ENCODE measurements around the gene RELL1. TPM values are rescaled to one million over a fixed set of nuclear protein-coding genes. Genes with fewer than 3 reads are reported as not detected.
A peak's percentile ranks its signal among the peaks of the same experiment; 100 is the strongest.

RELL1 gene
- 10 to 100 TPM in 1 of 4 donors, 1 to 10 TPM in 2, under 1 TPM in 1; 0.89 to 23.1 (median 4.2) TPM for polyA plus RNA-seq
- long read RNA-seq, donor 1, transcript RELL1-202 (7 exons, 1,350 nt), result major isoform, 5 of 5 reads
- long read RNA-seq, donor 1, partial matches to known transcripts, result 0 of 5 reads
- long read RNA-seq, donor 1, other reads (novel, unspliced or antisense), result 0 of 5 reads
- long read RNA-seq, donor 2, transcript RELL1-202 (7 exons, 1,350 nt), result major isoform, 5 of 5 reads
- long read RNA-seq, donor 2, partial matches to known transcripts, result 0 of 5 reads
- long read RNA-seq, donor 2, other reads (novel, unspliced or antisense), result 0 of 5 reads
- long read RNA-seq, donor 3, partial matches to known transcripts, result 0 of 4 reads
- long read RNA-seq, donor 3, other reads (novel, unspliced or antisense), result 0 of 4 reads
- long read RNA-seq, donor 4, result 0 reads
- long read RNA-seq, donor 5, partial matches to known transcripts, result 16 of 16 reads
- long read RNA-seq, donor 5, other reads (novel, unspliced or antisense), result 0 of 16 reads
- long read RNA-seq, donor 6, partial matches to known transcripts, result 0 of 3 reads
- long read RNA-seq, donor 6, other reads (novel, unspliced or antisense), result 0 of 3 reads
- long read RNA-seq, donor 7, result 0 reads
- long read RNA-seq, donor 8, partial matches to known transcripts, result 0 of 1 reads
- long read RNA-seq, donor 8, other reads (novel, unspliced or antisense), result 0 of 1 reads
- long read RNA-seq, donor 9, result 0 reads
- long read RNA-seq, donor 10, partial matches to known transcripts, result 0 of 2 reads
- long read RNA-seq, donor 10, other reads (novel, unspliced or antisense), result 0 of 2 reads

GRCh38 chr4:37686373-37687193 is at the start of gene RELL1:
TSS of gene RELL1 (minus strand) at chr4:37686376. CDS start at chr4:37686287, 89 bp downstream.
- peak; percentile 99 to 100 for DNase-seq
- Histone ChIP-seq H3K27me3 (ENCODE audit: control insufficient read depth in 3 of 3, insufficient read depth in 3 of 3, low read length in 3 of 3) (no peaks in the 10 kb centered on the region), H3K9me3 (ENCODE audit: control insufficient read depth in 2 of 2, insufficient read depth in 1 of 2, low read depth in 1 of 2, low read length in 1 of 2) (no peaks in the 10 kb centered on the region), H3K36me3 (ENCODE audit: control insufficient read depth in 3 of 3, insufficient read depth in 2 of 3, low read depth in 1 of 3, low read length in 3 of 3) (no peaks in the 10 kb centered on the region), H3K4me3 (ENCODE audit: low read depth in 1 of 3, low read length in 3 of 3) (peak within 1 kb of the TSS; percentile 82 to 92 (median 88)), H3K4me1 (ENCODE audit: control insufficient read depth in 3 of 3, insufficient read depth in 2 of 3, low read depth in 1 of 3, low read length in 2 of 3) (peaks cover 5 to 33% (median 19%) of the 10 kb centered on the region in 3 donors), H3K27ac (ENCODE audit: low read depth in 1 of 3, low read length in 2 of 3) (peak within 1 kb of the TSS; percentile 94 to 99 (median 97))
- 0 to 2% (median 1%) methylated on average over 42 to 58 of the region's 58 CpGs for WGBS, 3 donors
- no peak for FAIRE-seq

- no peak for DNase-seq
- FAIRE-seq, result no peak
- H3K4me3 ChIP-seq (ENCODE audit: low read depth in 1 of 3, low read length in 3 of 3), result no peak overlapping the region
- no peaks in the 10 kb centered on the region for H3K27me3 ChIP-seq (ENCODE audit: control insufficient read depth in 3 of 3, insufficient read depth in 3 of 3, low read length in 3 of 3)
- no peaks in the 10 kb centered on the region for H3K9me3 ChIP-seq (ENCODE audit: control insufficient read depth in 2 of 2, insufficient read depth in 1 of 2, low read depth in 1 of 2, low read length in 1 of 2)
- WGBS, 3 donors, result 89 to 92% (median 89%) methylated on average over 5 of the region's 5 CpGs
- H3K4me1 ChIP-seq (ENCODE audit: control insufficient read depth in 3 of 3, insufficient read depth in 2 of 3, low read depth in 1 of 3, low read length in 2 of 3), result peaks cover 0 to 19% (median 0%) of the 10 kb centered on the region in 3 donors
- no peak overlapping the region for H3K27ac ChIP-seq (ENCODE audit: low read depth in 1 of 3, low read length in 2 of 3)
- no peaks in the 10 kb centered on the region for H3K36me3 ChIP-seq (ENCODE audit: control insufficient read depth in 3 of 3, insufficient read depth in 2 of 3, low read depth in 1 of 3, low read length in 3 of 3)
Observed at GRCh38 chr4:37735578-37735977, 49.4 kb upstream of the RELL1 start.

GRCh38 chr4:37734989-37735388 is 48.8 kb upstream of the RELL1 start:
- Histone ChIP-seq H3K4me3 (ENCODE audit: low read depth in 1 of 3, low read length in 3 of 3) (no peak overlapping the region), H3K4me1 (ENCODE audit: control insufficient read depth in 3 of 3, insufficient read depth in 2 of 3, low read depth in 1 of 3, low read length in 2 of 3) (peaks cover 0 to 19% (median 0%) of the 10 kb centered on the region in 3 donors), H3K27me3 (ENCODE audit: control insufficient read depth in 3 of 3, insufficient read depth in 3 of 3, low read length in 3 of 3) (no peaks in the 10 kb centered on the region), H3K36me3 (ENCODE audit: control insufficient read depth in 3 of 3, insufficient read depth in 2 of 3, low read depth in 1 of 3, low read length in 3 of 3) (no peaks in the 10 kb centered on the region), H3K9me3 (ENCODE audit: control insufficient read depth in 2 of 2, insufficient read depth in 1 of 2, low read depth in 1 of 2, low read length in 1 of 2) (no peaks in the 10 kb centered on the region), H3K27ac (ENCODE audit: low read depth in 1 of 3, low read length in 2 of 3) (no peak overlapping the region)
- DNase-seq (no peak), FAIRE-seq (no peak)
- 91 to 96% (median 94%) methylated on average over 3 of the region's 3 CpGs for WGBS, 3 donors

GRCh38 chr4:37733240-37733867 is 47.2 kb upstream of the RELL1 start:
- Histone ChIP-seq H3K27ac (ENCODE audit: low read depth in 1 of 3, low read length in 2 of 3) (peak overlapping the region in 2 of 3 donors; percentile 27 to 76), H3K27me3 (ENCODE audit: control insufficient read depth in 3 of 3, insufficient read depth in 3 of 3, low read length in 3 of 3) (no peaks in the 10 kb centered on the region), H3K4me3 (ENCODE audit: low read depth in 1 of 3, low read length in 3 of 3) (peak overlapping the region in 1 of 3 donors; percentile 8), H3K36me3 (ENCODE audit: control insufficient read depth in 3 of 3, insufficient read depth in 2 of 3, low read depth in 1 of 3, low read length in 3 of 3) (no peaks in the 10 kb centered on the region), H3K9me3 (ENCODE audit: control insufficient read depth in 2 of 2, insufficient read depth in 1 of 2, low read depth in 1 of 2, low read length in 1 of 2) (no peaks in the 10 kb centered on the region), H3K4me1 (ENCODE audit: control insufficient read depth in 3 of 3, insufficient read depth in 2 of 3, low read depth in 1 of 3, low read length in 2 of 3) (peaks cover 0 to 26% (median 0%) of the 10 kb centered on the region in 3 donors)
- FAIRE-seq (no peak), DNase-seq (peak; percentile 62 to 73)
- 17 to 48% (median 47%) methylated on average over 6 of the region's 6 CpGs for WGBS, 3 donors

- Histone ChIP-seq H3K9me3 (ENCODE audit: control insufficient read depth in 2 of 2, insufficient read depth in 1 of 2, low read depth in 1 of 2, low read length in 1 of 2) (no peaks in the 10 kb centered on the region), H3K36me3 (ENCODE audit: control insufficient read depth in 3 of 3, insufficient read depth in 2 of 3, low read depth in 1 of 3, low read length in 3 of 3) (no peaks in the 10 kb centered on the region), H3K4me3 (ENCODE audit: low read depth in 1 of 3, low read length in 3 of 3) (peak overlapping the region in 1 of 3 donors; percentile 8), H3K4me1 (ENCODE audit: control insufficient read depth in 3 of 3, insufficient read depth in 2 of 3, low read depth in 1 of 3, low read length in 2 of 3) (peaks cover 0 to 29% (median 0%) of the 10 kb centered on the region in 3 donors), H3K27ac (ENCODE audit: low read depth in 1 of 3, low read length in 2 of 3) (peak overlapping the region in 2 of 3 donors; percentile 27 to 76), H3K27me3 (ENCODE audit: control insufficient read depth in 3 of 3, insufficient read depth in 3 of 3, low read length in 3 of 3) (no peaks in the 10 kb centered on the region)
- WGBS, 3 donors, result 71 to 84% (median 73%) methylated on average over 5 of the region's 5 CpGs
- FAIRE-seq (no peak), DNase-seq (peak; percentile 56 to 78)
Observed at GRCh38 chr4:37732526-37733186, 46.5 kb upstream of the RELL1 start.

GRCh38 chr4:37729649-37730004 is 43.5 kb upstream of the RELL1 start:
- 83 to 95% (median 89%) methylated on average over 2 of the region's 2 CpGs for WGBS, 3 donors
- Histone ChIP-seq H3K27ac (ENCODE audit: low read depth in 1 of 3, low read length in 2 of 3) (peak overlapping the region in 1 of 3 donors; percentile 39), H3K36me3 (ENCODE audit: control insufficient read depth in 3 of 3, insufficient read depth in 2 of 3, low read depth in 1 of 3, low read length in 3 of 3) (no peaks in the 10 kb centered on the region), H3K27me3 (ENCODE audit: control insufficient read depth in 3 of 3, insufficient read depth in 3 of 3, low read length in 3 of 3) (no peaks in the 10 kb centered on the region), H3K4me3 (ENCODE audit: low read depth in 1 of 3, low read length in 3 of 3) (no peak overlapping the region), H3K9me3 (ENCODE audit: control insufficient read depth in 2 of 2, insufficient read depth in 1 of 2, low read depth in 1 of 2, low read length in 1 of 2) (no peaks in the 10 kb centered on the region), H3K4me1 (ENCODE audit: control insufficient read depth in 3 of 3, insufficient read depth in 2 of 3, low read depth in 1 of 3, low read length in 2 of 3) (peaks cover 0 to 29% (median 2%) of the 10 kb centered on the region in 3 donors)
- FAIRE-seq (no peak), DNase-seq (no peak)

- peak overlapping the region in 1 of 3 donors; percentile 24 for H3K27ac ChIP-seq (ENCODE audit: low read depth in 1 of 3, low read length in 2 of 3)
- peaks cover 0 to 21% (median 2%) of the 10 kb centered on the region in 3 donors for H3K4me1 ChIP-seq (ENCODE audit: control insufficient read depth in 3 of 3, insufficient read depth in 2 of 3, low read depth in 1 of 3, low read length in 2 of 3)
- no peaks in the 10 kb centered on the region for H3K9me3 ChIP-seq (ENCODE audit: control insufficient read depth in 2 of 2, insufficient read depth in 1 of 2, low read depth in 1 of 2, low read length in 1 of 2)
- H3K4me3 ChIP-seq (ENCODE audit: low read depth in 1 of 3, low read length in 3 of 3), result no peak overlapping the region
- H3K36me3 ChIP-seq (ENCODE audit: control insufficient read depth in 3 of 3, insufficient read depth in 2 of 3, low read depth in 1 of 3, low read length in 3 of 3), result no peaks in the 10 kb centered on the region
- no peak for DNase-seq
- FAIRE-seq, result no peak
- H3K27me3 ChIP-seq (ENCODE audit: control insufficient read depth in 3 of 3, insufficient read depth in 3 of 3, low read length in 3 of 3), result no peaks in the 10 kb centered on the region
Observed at GRCh38 chr4:37728064-37728463, 41.9 kb upstream of the RELL1 start.

Data from small intestine (tissue), 16 donors.